GM23338 (cell line): ENCODE data around the gene SGO1. TPM values are rescaled to one million over a fixed set of nuclear protein-coding genes. Genes with fewer than 3 reads are reported as not detected.
A peak's percentile ranks its signal among the peaks of the same experiment; 100 is the strongest.

ENCODE experiments used
- ATAC-seq: fragments of 200-7000 bp; cut with Tn5 transposase; 3 replicates; pipeline ENCODE4 v1.9.1; 2020
- DNase-seq: peaks from one replicate; pipeline ENCODE4 v3.0.0-alpha.2; 2015; ENCODE audit warnings: low spot score
- H2AFZ ChIP-seq: fragments of 200-600 bp; sonication (generic); 2 replicates; pipeline ENCODE4 v1.8.0; 2016; ENCODE audit warnings: antibody characterized with exemption, mild to moderate bottlenecking, moderate library complexity
- H3F3A ChIP-seq: fragments of 200-600 bp; sonication (generic); replicated peaks from 2 replicates; pipeline ENCODE4 v1.8.0; 2017; ENCODE audit warnings: antibody characterized with exemption, mixed run types, low read depth
- H3K27ac ChIP-seq: fragments of 200-600 bp; sonication (generic); 2 replicates; pipeline ENCODE4 v1.6.1; 2016; ENCODE audit warnings: low read depth
- H3K27me3 ChIP-seq: fragments of 200-600 bp; sonication (generic); 2 replicates; pipeline ENCODE4 v1.8.0; 2016; ENCODE audit warnings: mild to moderate bottlenecking, mixed run types, moderate library complexity; ENCODE audit not compliant: insufficient read depth
- H3K36me3 ChIP-seq: fragments of 200-600 bp; sonication (generic); 2 replicates; pipeline ENCODE4 v1.8.0; 2016; ENCODE audit warnings: mild to moderate bottlenecking; ENCODE audit not compliant: insufficient read depth
- H3K4me1 ChIP-seq: fragments of 200-600 bp; sonication (generic); 2 replicates; pipeline ENCODE4 v1.8.0; 2016; ENCODE audit warnings: mild to moderate bottlenecking, moderate library complexity; ENCODE audit not compliant: insufficient read depth
- H3K4me2 ChIP-seq: fragments of 200-600 bp; sonication (generic); 2 replicates; pipeline ENCODE4 v1.7.1; 2017; ENCODE audit warnings: mixed run types
- H3K4me3 ChIP-seq: fragments of 200-600 bp; sonication (generic); 2 replicates; pipeline ENCODE4 v1.6.1; 2016; ENCODE audit warnings: mixed run types
- H3K79me2 ChIP-seq: fragments of 200-600 bp; sonication (generic); replicated peaks from 2 replicates; pipeline ENCODE4 v1.8.0; 2017; ENCODE audit warnings: mild to moderate bottlenecking; ENCODE audit not compliant: insufficient read depth
- H3K9me2 ChIP-seq: fragments of 200-600 bp; sonication (generic); 2 replicates; pipeline ENCODE4 v1.8.0; 2017; ENCODE audit not compliant: insufficient read depth
- H4K20me1 ChIP-seq: fragments of 200-600 bp; sonication (generic); replicated peaks from 2 replicates; pipeline ENCODE4 v1.8.0; 2017; ENCODE audit warnings: mild to moderate bottlenecking; ENCODE audit not compliant: insufficient read depth
- H3K27ac Mint-ChIP-seq: 2 replicates; pipeline ENCODE4 v1.8.0; 2020; ENCODE audit warnings: inconsistent platforms, mild to moderate bottlenecking, moderate library complexity, mixed read lengths
- H3K27me3 Mint-ChIP-seq: 3 replicates; pipeline ENCODE4 v1.8.0; 2022; ENCODE audit warnings: low read depth, mild to moderate bottlenecking, moderate library complexity, mixed read lengths, inconsistent platforms; ENCODE audit not compliant: insufficient read depth, poor library complexity
- H3K36me3 Mint-ChIP-seq: 3 replicates; pipeline ENCODE4 v1.8.0; 2021; ENCODE audit warnings: low read depth, mild to moderate bottlenecking, inconsistent platforms, moderate library complexity, mixed read lengths
- H3K4me1 Mint-ChIP-seq: 3 replicates; pipeline ENCODE4 v1.8.0; 2020; ENCODE audit warnings: mild to moderate bottlenecking, inconsistent platforms, mixed read lengths
- H3K4me3 Mint-ChIP-seq: 3 replicates; pipeline ENCODE4 v1.8.0; 2021; ENCODE audit warnings: moderate library complexity, mild to moderate bottlenecking, inconsistent platforms, mixed read lengths
- H3K9me3 Mint-ChIP-seq: 3 replicates; pipeline ENCODE4 v1.8.0; 2020; ENCODE audit warnings: moderate library complexity, mild to moderate bottlenecking, inconsistent platforms, mixed read lengths
- CREB1 ChIP-seq: fragments of 250-450 bp; sonication (Bioruptor Pico); IDR thresholded peaks from 2 replicates; pipeline ENCODE4 v1.5.0; 2020; ENCODE audit warnings: low read depth, mild to moderate bottlenecking, moderate library complexity
- CTCF ChIP-seq, 2 experiments: fragments of 200-600 bp in 1 of 2; sonication (generic) in 1 of 2; conservative IDR thresholded peaks; 2 replicates each; pipeline versions ENCODE4 v1.5.1 to v1.6.1; 2016 to 2017; ENCODE audit warnings: antibody characterized with exemption in 2 of 2, low read depth in 2 of 2, mild to moderate bottlenecking in 2 of 2, moderate library complexity in 1 of 2
- ETS1 ChIP-seq: IDR thresholded peaks from 2 replicates; pipeline ENCODE4 v1.6.1; 2016; ENCODE audit warnings: antibody characterized with exemption
- EZH2 ChIP-seq: fragments of 200-600 bp; sonication (generic); IDR thresholded peaks from one replicate; pipeline ENCODE4 v1.8.0; 2017; ENCODE audit warnings: antibody characterized with exemption, mild to moderate bottlenecking, low read depth; ENCODE audit not compliant: unreplicated experiment
- EZH2phosphoT487 ChIP-seq: fragments of 200-600 bp; sonication (generic); IDR thresholded peaks from one replicate; pipeline ENCODE4 v1.8.1; 2018; ENCODE audit warnings: antibody characterized with exemption; ENCODE audit not compliant: unreplicated experiment
- JUNB ChIP-seq: IDR thresholded peaks from one replicate; pipeline ENCODE4 v1.6.1; 2016; ENCODE audit warnings: antibody characterized with exemption; ENCODE audit not compliant: unreplicated experiment
- NANOG ChIP-seq: IDR thresholded peaks from 2 replicates; pipeline ENCODE4 v1.6.1; 2016; ENCODE audit warnings: antibody characterized with exemption, borderline replicate concordance
- POLR2AphosphoS5 ChIP-seq: IDR thresholded peaks from 2 replicates; pipeline ENCODE4 v1.6.1; 2016; ENCODE audit warnings: antibody characterized with exemption, low read depth
- STAT1 ChIP-seq: IDR thresholded peaks from one replicate; pipeline ENCODE4 v1.6.1; 2016; ENCODE audit warnings: antibody characterized with exemption; ENCODE audit not compliant: unreplicated experiment
- ZNF114 ChIP-seq: fragments of 250-450 bp; sonication (Bioruptor Pico); IDR thresholded peaks from 2 replicates; pipeline ENCODE4 v1.5.0; 2020; ENCODE audit warnings: mild to moderate bottlenecking, moderate library complexity
- ZNF331 ChIP-seq: fragments of 250-450 bp; sonication (Bioruptor Pico); IDR thresholded peaks from 2 replicates; pipeline ENCODE4 v1.5.0; 2020; ENCODE audit warnings: low read depth, mild to moderate bottlenecking, moderate library complexity
- long read RNA-seq: library from polyadenylated mRNA; unstranded; transcript quantifications from one replicate; pipeline ENCODE4 v2.0.0, GENCODE V29; 2020; ENCODE audit not compliant: unreplicated experiment
- polyA plus RNA-seq: library from polyadenylated mRNA; unstranded; fragments of >200 nt; fragmentation: Nextera tagmentation; extraction: Ambion mirVana; gene quantifications from 2 replicates; pipeline ENCODE4 v1.2.1, GENCODE V29; 2016
- total RNA-seq: library from RNA; depleted of rRNA; stranded (reverse); fragments of >200 nt; shearing (Covaris generic); gene quantifications from 2 replicates; pipeline ENCODE4 v1.2.3, GENCODE V29; 2014; rRNA removed
- TF ChIP-seq, protein P1 (sequence below): IDR thresholded peaks from one replicate; pipeline ENCODE4 v1.6.1; 2018; ENCODE audit warnings: antibody characterized with exemption; ENCODE audit not compliant: unreplicated experiment
- TF ChIP-seq, protein P2 (sequence below): fragments of 250-450 bp; sonication (Bioruptor Pico); IDR thresholded peaks from 2 replicates; pipeline ENCODE4 v1.5.0; 2020; ENCODE audit warnings: mild to moderate bottlenecking, moderate library complexity

Gene SGO1
- total RNA-seq (31.8 and 33.0 TPM in 2 replicates), polyA plus RNA-seq (95.0 and 128 TPM in 2 replicates)
- long read RNA-seq, partial matches to known transcripts: 26 of 30 reads
- long read RNA-seq, other reads (novel, unspliced or antisense): 2 of 30 reads

- H2AFZ ChIP-seq: peak within 1 kb of the TSS; percentile 96
- no peak for TF ChIP-seq ZNF331 (CRISPR knock-in tag)
- TF ChIP-seq ETS1: peak; percentile 37; the same call in 1 of the 2 replicates
- TF ChIP-seq EZH2: no peak
- TF ChIP-seq STAT1: no peak
- TF ChIP-seq, protein P1, sequence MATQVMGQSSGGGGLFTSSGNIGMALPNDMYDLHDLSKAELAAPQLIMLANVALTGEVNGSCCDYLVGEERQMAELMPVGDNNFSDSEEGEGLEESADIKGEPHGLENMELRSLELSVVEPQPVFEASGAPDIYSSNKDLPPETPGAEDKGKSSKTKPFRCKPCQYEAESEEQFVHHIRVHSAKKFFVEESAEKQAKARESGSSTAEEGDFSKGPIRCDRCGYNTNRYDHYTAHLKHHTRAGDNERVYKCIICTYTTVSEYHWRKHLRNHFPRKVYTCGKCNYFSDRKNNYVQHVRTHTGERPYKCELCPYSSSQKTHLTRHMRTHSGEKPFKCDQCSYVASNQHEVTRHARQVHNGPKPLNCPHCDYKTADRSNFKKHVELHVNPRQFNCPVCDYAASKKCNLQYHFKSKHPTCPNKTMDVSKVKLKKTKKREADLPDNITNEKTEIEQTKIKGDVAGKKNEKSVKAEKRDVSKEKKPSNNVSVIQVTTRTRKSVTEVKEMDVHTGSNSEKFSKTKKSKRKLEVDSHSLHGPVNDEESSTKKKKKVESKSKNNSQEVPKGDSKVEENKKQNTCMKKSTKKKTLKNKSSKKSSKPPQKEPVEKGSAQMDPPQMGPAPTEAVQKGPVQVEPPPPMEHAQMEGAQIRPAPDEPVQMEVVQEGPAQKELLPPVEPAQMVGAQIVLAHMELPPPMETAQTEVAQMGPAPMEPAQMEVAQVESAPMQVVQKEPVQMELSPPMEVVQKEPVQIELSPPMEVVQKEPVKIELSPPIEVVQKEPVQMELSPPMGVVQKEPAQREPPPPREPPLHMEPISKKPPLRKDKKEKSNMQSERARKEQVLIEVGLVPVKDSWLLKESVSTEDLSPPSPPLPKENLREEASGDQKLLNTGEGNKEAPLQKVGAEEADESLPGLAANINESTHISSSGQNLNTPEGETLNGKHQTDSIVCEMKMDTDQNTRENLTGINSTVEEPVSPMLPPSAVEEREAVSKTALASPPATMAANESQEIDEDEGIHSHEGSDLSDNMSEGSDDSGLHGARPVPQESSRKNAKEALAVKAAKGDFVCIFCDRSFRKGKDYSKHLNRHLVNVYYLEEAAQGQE: no peak
- TF ChIP-seq, protein P2, sequence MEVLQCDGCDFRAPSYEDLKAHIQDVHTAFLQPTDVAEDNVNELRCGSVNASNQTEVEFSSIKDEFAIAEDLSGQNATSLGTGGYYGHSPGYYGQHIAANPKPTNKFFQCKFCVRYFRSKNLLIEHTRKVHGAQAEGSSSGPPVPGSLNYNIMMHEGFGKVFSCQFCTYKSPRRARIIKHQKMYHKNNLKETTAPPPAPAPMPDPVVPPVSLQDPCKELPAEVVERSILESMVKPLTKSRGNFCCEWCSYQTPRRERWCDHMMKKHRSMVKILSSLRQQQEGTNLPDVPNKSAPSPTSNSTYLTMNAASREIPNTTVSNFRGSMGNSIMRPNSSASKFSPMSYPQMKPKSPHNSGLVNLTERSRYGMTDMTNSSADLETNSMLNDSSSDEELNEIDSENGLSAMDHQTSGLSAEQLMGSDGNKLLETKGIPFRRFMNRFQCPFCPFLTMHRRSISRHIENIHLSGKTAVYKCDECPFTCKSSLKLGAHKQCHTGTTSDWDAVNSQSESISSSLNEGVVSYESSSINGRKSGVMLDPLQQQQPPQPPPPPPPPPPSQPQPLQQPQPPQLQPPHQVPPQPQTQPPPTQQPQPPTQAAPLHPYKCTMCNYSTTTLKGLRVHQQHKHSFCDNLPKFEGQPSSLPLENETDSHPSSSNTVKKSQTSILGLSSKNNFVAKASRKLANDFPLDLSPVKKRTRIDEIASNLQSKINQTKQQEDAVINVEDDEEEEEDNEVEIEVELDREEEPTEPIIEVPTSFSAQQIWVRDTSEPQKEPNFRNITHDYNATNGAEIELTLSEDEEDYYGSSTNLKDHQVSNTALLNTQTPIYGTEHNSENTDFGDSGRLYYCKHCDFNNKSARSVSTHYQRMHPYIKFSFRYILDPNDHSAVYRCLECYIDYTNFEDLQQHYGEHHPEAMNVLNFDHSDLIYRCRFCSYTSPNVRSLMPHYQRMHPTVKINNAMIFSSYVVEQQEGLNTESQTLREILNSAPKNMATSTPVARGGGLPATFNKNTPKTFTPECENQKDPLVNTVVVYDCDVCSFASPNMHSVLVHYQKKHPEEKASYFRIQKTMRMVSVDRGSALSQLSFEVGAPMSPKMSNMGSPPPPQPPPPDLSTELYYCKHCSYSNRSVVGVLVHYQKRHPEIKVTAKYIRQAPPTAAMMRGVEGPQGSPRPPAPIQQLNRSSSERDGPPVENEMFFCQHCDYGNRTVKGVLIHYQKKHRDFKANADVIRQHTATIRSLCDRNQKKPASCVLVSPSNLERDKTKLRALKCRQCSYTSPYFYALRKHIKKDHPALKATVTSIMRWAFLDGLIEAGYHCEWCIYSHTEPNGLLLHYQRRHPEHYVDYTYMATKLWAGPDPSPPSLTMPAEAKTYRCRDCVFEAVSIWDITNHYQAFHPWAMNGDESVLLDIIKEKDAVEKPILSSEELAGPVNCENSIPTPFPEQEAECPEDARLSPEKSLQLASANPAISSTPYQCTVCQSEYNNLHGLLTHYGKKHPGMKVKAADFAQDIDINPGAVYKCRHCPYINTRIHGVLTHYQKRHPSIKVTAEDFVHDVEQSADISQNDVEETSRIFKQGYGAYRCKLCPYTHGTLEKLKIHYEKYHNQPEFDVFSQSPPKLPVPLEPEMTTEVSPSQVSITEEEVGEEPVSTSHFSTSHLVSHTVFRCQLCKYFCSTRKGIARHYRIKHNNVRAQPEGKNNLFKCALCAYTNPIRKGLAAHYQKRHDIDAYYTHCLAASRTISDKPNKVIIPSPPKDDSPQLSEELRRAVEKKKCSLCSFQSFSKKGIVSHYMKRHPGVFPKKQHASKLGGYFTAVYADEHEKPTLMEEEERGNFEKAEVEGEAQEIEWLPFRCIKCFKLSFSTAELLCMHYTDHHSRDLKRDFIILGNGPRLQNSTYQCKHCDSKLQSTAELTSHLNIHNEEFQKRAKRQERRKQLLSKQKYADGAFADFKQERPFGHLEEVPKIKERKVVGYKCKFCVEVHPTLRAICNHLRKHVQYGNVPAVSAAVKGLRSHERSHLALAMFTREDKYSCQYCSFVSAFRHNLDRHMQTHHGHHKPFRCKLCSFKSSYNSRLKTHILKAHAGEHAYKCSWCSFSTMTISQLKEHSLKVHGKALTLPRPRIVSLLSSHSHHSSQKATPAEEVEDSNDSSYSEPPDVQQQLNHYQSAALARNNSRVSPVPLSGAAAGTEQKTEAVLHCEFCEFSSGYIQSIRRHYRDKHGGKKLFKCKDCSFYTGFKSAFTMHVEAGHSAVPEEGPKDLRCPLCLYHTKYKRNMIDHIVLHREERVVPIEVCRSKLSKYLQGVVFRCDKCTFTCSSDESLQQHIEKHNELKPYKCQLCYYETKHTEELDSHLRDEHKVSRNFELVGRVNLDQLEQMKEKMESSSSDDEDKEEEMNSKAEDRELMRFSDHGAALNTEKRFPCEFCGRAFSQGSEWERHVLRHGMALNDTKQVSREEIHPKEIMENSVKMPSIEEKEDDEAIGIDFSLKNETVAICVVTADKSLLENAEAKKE: no peak
- TF ChIP-seq NANOG: no peak
- TF ChIP-seq CREB1 (CRISPR knock-in tag): peak; percentile 89
- no peak for TF ChIP-seq EZH2phosphoT487
- peak; percentile 89 for TF ChIP-seq POLR2AphosphoS5
- TF ChIP-seq JUNB: no peak
- no peak for TF ChIP-seq ZNF114 (CRISPR knock-in tag)
- TF ChIP-seq CTCF (conservative IDR thresholded peaks at IDR 0.05; ENCODE audit: low read depth in 2 of 2): no peak
- H4K20me1 ChIP-seq: no peaks in the 10 kb centered on the region
- H3K4me1 ChIP-seq: peaks cover 10% of the 10 kb centered on the region; the same call in 1 of the 2 replicates
- Mint-ChIP-seq H3K27ac (no peak within 1 kb of the TSS), H3K27me3 (no peaks in the 10 kb centered on the region), H3K4me1 (peaks cover 6% of the 10 kb centered on the region; the same call in 2 of the 3 replicates), H3K4me3 (no peak within 1 kb of the TSS), H3K36me3 (peaks cover 25% of the 10 kb centered on the region), H3K9me3 (no peaks in the 10 kb centered on the region)
- H3K36me3 ChIP-seq: peaks cover 25% of the 10 kb centered on the region
- H3F3A ChIP-seq: no peaks in the 10 kb centered on the region
- peak; percentile 96 for ATAC-seq
- peak within 1 kb of the TSS; percentile 97 for H3K4me2 ChIP-seq
- peak; percentile 99 for DNase-seq
- H3K9me2 ChIP-seq: no peaks in the 10 kb centered on the region
- no peaks in the 10 kb centered on the region for H3K27me3 ChIP-seq
- H3K79me2 ChIP-seq: peaks cover 28% of the 10 kb centered on the region
- peak within 1 kb of the TSS; percentile 91 for H3K27ac ChIP-seq
- peak within 1 kb of the TSS; percentile 99 for H3K4me3 ChIP-seq
These were observed at the start of gene SGO1 for GRCh38 chr3:20185679-20186599. Gene SGO1, minus strand, starts transcription at chr3:20186206. Its CDS starts 2,179 bp downstream, at chr3:20184027.
